NCI-H2029 treated with DMSO at 0.1 percent for 48 hours (cell line): ENCODE measurements around the gene SAG.

ENCODE experiments used
- DNase-seq: peaks from one replicate; lab custom pipeline; 2025; lab: John Stamatoyannopoulos, UW

Gene SAG

DNA sequence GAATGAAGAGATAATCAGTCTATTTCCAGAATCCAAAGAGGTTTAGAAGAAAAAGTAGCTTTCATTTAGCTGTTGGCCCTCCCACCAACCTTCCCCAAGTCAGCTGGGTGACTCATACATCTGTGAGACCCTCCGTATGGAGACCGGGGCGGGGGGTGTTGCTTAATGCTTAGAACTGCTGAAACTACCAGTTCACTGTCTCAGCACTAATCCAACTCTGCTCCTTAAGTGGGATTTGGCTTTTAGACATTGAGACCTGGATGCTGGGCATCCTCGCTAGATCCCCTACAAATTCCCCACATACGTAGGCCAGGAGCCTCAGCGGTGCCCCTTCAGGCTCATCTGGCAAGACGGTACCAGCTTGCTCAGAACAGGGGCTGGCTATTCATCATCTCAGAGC is at the start of gene SAG:
TSS of gene SAG (plus strand) at position 252 of the 400 bp plus-strand sequence. CDS start 1,374 bp downstream, outside the sequence.
- no peak for DNase-seq

GRCh38 chr2:233258211-233258610 is 49.4 kb upstream of the SAG start:
- no peak for DNase-seq

DNA sequence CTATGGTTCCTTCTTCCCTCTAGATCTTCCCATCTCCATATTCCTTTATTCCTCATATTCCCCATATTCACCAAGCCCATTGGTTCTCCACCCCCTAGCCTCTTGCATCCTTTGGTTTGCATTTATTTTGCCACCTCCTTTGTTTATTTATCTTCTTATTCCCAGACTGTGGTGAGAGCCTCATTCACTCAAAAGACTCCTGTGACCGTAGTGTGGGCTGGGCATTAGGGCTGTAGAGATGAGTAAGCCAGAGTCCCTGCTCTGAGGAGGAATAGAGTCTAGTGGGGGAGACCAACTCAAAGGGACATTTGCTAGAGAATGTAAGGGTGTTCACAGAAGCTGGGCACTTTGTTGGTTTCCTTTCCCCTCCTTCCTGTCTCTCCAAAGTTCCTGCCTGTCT is 47.9 kb upstream of the SAG start:
- no peak for DNase-seq

- DNase-seq, result no peak
These were observed 47.0 kb upstream of the SAG start for GRCh38 chr2:233260661-233261060.

GRCh38 chr2:233261819-233262555 is 45.6 kb upstream of the SAG start:
- DNase-seq, result no peak

DNA sequence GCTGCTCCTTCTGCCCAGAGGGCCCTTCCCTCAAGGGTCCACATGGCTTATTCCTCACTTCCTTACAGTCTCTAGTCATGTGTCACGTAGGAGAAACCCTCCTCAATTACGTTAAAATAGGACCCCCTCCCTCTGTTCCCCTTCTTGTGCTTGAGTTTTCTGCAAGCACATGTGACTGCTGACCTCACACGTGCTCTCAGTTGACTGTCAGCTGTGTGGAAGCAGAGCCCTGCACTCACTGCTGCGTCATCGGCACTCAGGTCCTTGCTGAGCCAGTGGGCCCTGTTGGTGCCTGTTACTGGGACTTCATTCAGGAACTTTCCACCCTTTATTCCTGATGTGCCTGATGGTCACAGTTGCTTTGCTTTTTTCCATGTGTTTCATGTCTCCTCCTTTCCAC is 45.1 kb upstream of the SAG start:
- no peak for DNase-seq

DNA sequence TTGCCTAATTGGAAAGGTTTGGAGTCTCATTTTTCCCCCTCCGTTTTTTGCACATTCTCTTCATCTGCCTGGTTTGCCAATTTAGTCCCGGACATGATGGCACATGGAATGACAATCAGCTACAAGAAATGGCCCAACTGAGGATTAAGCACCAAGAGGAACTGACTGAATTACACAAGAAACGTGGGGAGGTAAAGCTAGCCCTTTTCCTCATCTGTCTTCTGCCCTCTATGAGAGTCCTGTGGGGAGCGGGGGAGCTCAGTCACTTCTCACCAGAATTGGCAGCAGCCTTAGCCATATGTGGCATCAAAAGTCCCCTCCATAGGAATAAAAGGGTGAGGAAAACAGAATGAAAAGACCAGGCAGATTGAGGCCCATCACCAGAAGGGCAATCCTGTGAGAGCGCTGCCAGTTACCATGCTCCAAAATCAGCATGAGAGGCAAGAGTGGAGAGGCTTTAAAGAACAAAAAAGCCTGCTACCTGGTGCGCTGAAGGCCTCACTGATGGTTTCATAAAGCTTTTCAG is 44.5 kb upstream of the SAG start:
- DNase-seq, result no peak

DNA sequence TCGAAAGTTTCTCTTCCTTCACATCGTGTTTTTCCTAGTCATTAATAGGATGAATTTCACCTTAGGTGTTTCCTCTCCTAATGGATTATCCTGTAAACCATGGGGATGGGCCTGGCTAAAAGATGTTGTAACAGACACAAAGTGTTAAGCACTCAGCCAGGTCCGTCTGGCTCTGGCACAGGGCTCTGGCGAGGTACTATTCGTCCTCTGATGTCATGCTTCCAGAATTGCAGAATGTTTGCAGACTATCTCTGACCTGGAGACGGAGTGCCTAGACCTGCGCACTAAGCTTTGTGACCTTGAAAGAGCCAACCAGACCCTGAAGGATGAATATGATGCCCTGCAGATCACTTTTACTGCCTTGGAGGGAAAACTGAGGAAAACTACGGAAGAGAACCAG is 42.9 kb upstream of the SAG start:
- no peak for DNase-seq

- DNase-seq, result no peak
These were observed 41.7 kb upstream of the SAG start for GRCh38 chr2:233265899-233266431.

DNA sequence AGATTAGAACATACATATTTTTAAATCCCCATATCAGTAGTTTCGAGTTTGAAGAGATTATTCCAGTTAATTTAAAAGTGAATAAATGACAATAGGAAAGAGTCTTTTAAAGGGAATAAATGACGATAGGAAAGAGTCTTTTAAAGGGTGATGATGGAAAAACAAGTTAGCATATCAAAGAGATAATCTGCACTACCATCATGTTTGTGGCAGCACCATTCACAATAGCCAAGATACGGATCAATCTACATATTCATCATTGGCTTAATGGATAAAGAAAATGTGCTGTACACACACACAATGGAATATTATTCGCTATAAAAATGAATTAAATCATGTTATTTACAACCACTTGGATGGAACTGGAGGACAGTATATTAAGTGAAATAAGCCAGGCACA is 41.1 kb upstream of the SAG start:
- DNase-seq, result no peak

- DNase-seq, result no peak
These were observed 39.9 kb upstream of the SAG start for GRCh38 chr2:233267516-233268245.

DNA sequence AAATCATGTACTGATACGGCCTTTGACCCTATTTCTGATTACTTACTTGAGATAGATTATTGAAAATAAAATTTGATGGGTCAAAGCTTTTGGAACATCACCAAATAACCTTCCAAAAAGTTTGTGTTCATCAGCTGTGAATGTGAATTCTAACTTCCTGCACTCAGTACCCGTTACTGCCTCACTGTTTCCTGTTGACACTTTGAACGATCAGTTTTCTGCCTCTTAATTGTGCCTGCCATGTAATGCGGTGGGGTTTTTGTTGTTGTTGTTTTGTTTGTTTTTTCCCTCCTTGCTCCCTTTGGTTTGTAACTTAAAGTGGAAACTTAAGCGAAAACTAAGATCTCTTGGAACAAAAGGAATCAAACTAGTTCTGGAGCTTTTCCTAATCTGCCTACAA is 37.2 kb upstream of the SAG start:
- DNase-seq, result no peak

GRCh38 chr2:233270951-233271350 is 36.7 kb upstream of the SAG start:
- no peak for DNase-seq

DNA sequence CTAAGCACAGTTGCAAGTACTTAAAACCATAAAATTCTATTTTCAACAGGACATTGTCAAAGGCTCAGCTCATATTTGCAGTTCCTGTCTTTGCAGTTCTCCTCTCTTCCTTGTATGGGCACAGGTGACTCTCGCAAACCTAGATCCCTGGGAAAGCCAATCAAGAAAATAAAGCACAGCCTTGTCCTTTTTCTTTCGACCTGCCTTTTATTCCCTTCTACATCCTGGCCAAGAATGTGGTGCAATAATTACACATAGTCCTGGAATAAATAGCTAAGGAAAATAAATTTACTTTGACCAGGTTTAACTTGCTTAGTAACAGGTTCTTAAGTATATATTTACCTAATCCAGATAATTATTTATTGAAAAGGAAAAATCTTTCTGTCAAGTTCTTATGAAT is 35.9 kb upstream of the SAG start:
- no peak for DNase-seq

GRCh38 chr2:233273120-233273519 is 34.5 kb upstream of the SAG start:
- DNase-seq, result no peak

DNA sequence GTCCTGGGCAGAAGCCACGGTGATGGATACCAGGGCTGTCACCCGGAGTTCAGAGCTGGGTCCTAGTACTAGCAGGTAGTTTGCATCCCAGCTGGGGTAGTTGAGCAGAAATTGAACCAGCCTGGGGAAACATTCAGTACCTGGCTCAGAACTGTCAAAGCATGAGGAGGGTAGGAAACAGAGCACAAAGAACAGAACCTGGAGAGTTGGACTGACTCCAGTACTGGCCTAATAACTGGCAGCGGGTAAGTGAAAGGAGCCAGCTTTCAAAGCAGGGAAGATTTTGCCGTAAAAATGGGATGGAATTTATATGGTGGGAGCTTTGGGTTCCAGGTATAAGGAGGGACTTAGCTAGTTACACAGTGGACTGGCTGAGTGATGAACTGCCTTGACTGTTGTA is 32.4 kb upstream of the SAG start:
- no peak for DNase-seq

GRCh38 chr2:233278921-233279320 is 28.7 kb upstream of the SAG start:
- DNase-seq, result no peak

DNA sequence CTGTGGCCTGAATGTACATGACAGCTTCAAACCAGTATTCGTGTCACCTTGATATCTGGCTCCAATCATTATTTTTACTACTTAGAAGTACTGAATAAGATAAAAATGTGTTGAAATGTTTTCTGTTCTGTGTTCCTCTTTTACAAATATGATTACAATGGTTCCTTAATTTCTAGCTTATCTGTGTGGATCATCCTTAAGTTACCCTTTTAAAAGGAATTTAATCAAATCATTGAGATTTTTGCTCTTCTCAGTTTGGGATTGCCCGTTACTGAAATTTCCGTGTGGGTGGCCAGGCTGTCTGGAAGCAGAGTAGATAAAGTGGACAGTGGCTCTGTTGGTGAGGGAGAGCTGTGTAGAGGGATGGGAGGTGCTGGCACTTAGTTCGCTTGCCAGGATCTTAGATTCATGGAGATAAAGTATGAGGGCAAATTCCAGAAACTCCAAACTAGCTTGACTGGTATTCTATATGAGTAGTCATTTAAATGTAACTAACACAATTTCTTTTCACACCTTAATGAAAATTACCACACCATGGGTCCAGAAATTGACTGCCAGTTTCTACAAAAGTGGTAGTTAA is 27.4 kb upstream of the SAG start:
- DNase-seq, result no peak

- no peak for DNase-seq
These were observed 26.1 kb upstream of the SAG start for GRCh38 chr2:233281553-233281952.

- DNase-seq, result no peak
These were observed 25.5 kb upstream of the SAG start for GRCh38 chr2:233281992-233282603.

DNA sequence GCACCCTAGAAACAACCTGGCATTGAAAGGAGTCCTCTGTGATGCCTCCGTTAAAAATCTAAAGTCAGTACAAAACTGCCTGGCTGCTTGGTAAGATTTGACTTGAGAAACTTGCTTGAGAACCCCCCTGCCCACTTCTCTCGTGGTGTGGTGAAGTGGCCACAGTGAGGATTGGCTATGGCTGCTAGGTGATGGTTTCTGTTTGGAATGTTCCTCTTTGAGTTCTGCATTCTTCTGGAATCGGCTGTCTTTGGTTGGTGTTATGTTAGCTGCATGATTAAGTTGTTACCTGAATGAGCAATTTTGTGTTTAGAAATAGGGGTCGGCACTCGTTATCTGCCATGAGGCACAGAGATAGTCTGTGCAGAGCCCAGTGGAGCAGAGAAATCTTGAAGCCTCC is 21.7 kb upstream of the SAG start:
- DNase-seq, result no peak

- DNase-seq, result no peak
These were observed 19.7 kb upstream of the SAG start for GRCh38 chr2:233287871-233288270.
